Gastrocnemius medialis (tissue), 4 donors: ENCODE data around the gene PSG4. TPM values are rescaled to one million over a fixed set of nuclear protein-coding genes. Genes with fewer than 3 reads are reported as not detected.

Experiments used
- ATAC-seq, 2 donors: fragments of 150-250 bp; one replicate each; pipeline ENCODE4 v1.9.1; 2016
- DNase-seq, 2 donors: peaks; one replicate each; pipeline ENCODE4 v3.0.0-alpha.2; 2019
- H3K27ac ChIP-seq, 4 donors: fragments of 200-600 bp; sonication (generic); 1 replicate in 1 of 4; 2 replicates in 3 of 4; pipeline ENCODE4 v1.5.1; 2016 to 2018; ENCODE audit warnings: mild to moderate bottlenecking in 2 of 4, moderate library complexity in 1 of 4
- H3K27me3 ChIP-seq, 3 donors: fragments of 200-600 bp; sonication (generic) in 2 of 3; 1 replicate in 1 of 3; 2 replicates in 2 of 3; pipeline versions ENCODE4 v1.5.1 to v1.6.0; 2016 to 2019; ENCODE audit warnings: mild to moderate bottlenecking in 1 of 3, moderate library complexity in 1 of 3
- H3K36me3 ChIP-seq, 2 donors: fragments of 200-600 bp; sonication (generic) in 1 of 2; one replicate each; pipeline ENCODE4 v1.5.1; 2017 to 2018
- H3K4me1 ChIP-seq, 2 donors: fragments of 200-600 bp; sonication (generic) in 1 of 2; one replicate each; pipeline ENCODE4 v1.5.1; 2016 to 2017; ENCODE audit warnings: mild to moderate bottlenecking in 2 of 2
- H3K4me3 ChIP-seq, 4 donors: fragments of 200-600 bp; sonication (generic) in 3 of 4; 1 replicate in 1 of 4; 2 replicates in 3 of 4; pipeline ENCODE4 v1.5.1; 2016 to 2019; ENCODE audit warnings: mild to moderate bottlenecking in 2 of 4
- H3K9me3 ChIP-seq, 3 donors: fragments of 200-600 bp; sonication (generic) in 2 of 3; 1 replicate in 1 of 3; 2 replicates in 2 of 3; pipeline ENCODE4 v1.5.1; 2016 to 2019
- CTCF ChIP-seq, 5 experiments: fragments of 450-650 bp in 3 of 5; fragments of 200-600 bp in 2 of 5; sonication (generic) in 2 of 5; IDR thresholded peaks in 4 of 5; conservative IDR thresholded peaks in 1 of 5; 1 replicate in 4 of 5; 2 replicates in 1 of 5; pipeline ENCODE4 v1.5.1; 2016 to 2019; ENCODE audit warnings: antibody characterized with exemption in 5 of 5, mild to moderate bottlenecking in 3 of 5, moderate library complexity in 3 of 5
- POLR2A ChIP-seq, 2 donors: fragments of 450-650 bp; IDR thresholded peaks; one replicate each; pipeline ENCODE4 v1.6.1; 2017; ENCODE audit warnings: antibody characterized with exemption in 2 of 2, mild to moderate bottlenecking in 2 of 2, moderate library complexity in 2 of 2
- in situ Hi-C, 4 donors: fragments of 200-750 bp; cut with MboI; loops; one replicate each; pipeline versions ENCODE4 v1.15.0 to v1.8.0; 2017; ENCODE audit warnings: low sequenced_read_pairs in 4 of 4
- intact Hi-C: fragments of 100-400 bp; cut with DNase I; formaldehyde crosslinking; loops from one replicate; pipeline ENCODE4 v1.15.1; 2023; ENCODE audit warnings: low total_unique reads
- total RNA-seq, 4 donors: library from RNA; depleted of rRNA; stranded (reverse); fragments of >200 nt; gene quantifications; one replicate each; pipeline versions ENCODE4 v1.1.0 to v1.2.3, GENCODE V29; 2016

Gene PSG4
- total RNA-seq, 4 donors from 2014 or later = not detected

- H3K36me3 ChIP-seq = no peaks in the 10 kb centered on the region
- no peak overlapping the region for H3K4me3 ChIP-seq
- intact Hi-C loops (no loop called here), in situ Hi-C loops (no loop called here)
- H3K4me1 ChIP-seq = no peaks in the 10 kb centered on the region
- H3K27me3 ChIP-seq = no peaks in the 10 kb centered on the region
- ATAC-seq (no peak), DNase-seq (no peak)
- no peaks in the 10 kb centered on the region for H3K9me3 ChIP-seq
- H3K27ac ChIP-seq = no peak overlapping the region
- TF ChIP-seq CTCF (IDR thresholded peaks at IDR 0.05 in 4 of 5, conservative IDR thresholded peaks at IDR 0.05 in 1 of 5) = no peak
- no peak for TF ChIP-seq POLR2A (IDR thresholded peaks at IDR 0.05)
These were observed 57.2 kb downstream of the PSG4 start for GRCh38 chr19:43148233-43148632.

Other genes with a start within 250 kb of the PSG4 start
- not detected for gene PSG11, start 179.2 kb downstream of the PSG4 start, total RNA-seq
- gene PSG2, start 122.9 kb downstream of the PSG4 start, total RNA-seq = not detected
- not detected for gene PSG5, start 19.1 kb downstream of the PSG4 start, total RNA-seq
- not detected for gene PSG9, start 63.9 kb upstream of the PSG4 start, total RNA-seq
- 1 to 10 TPM in 3 of 4 donors, not detected in 1; 1.3 to 2.9 (median 2.6) TPM for gene CD177, start 148.0 kb upstream of the PSG4 start, total RNA-seq
- not detected for gene TEX101, start 209.3 kb upstream of the PSG4 start, total RNA-seq